NCI-H2227 (cell line): Measurements from ENCODE around the gene CACNA1B.

Source experiments
- DNase-seq: peaks from one replicate; lab custom pipeline; 2025; ENCODE audit not compliant: unreplicated experiment; lab: John Stamatoyannopoulos, UW

The CACNA1B gene

GRCh38 chr9:138049779-138050471 lies 172.3 kb downstream of the CACNA1B start:
- no peak for DNase-seq

- DNase-seq = no peak
These were observed 173.1 kb downstream of the CACNA1B start for GRCh38 chr9:138050472-138051330.

GRCh38 chr9:138051586-138052321 lies 174.2 kb downstream of the CACNA1B start:
- DNase-seq = no peak

GRCh38 chr9:138052322-138052615 lies 174.7 kb downstream of the CACNA1B start:
- no peak for DNase-seq

- no peak for DNase-seq
These were observed 175.2 kb downstream of the CACNA1B start for GRCh38 chr9:138052635-138053320.

GRCh38 chr9:138053321-138053868 lies 175.8 kb downstream of the CACNA1B start:
- DNase-seq = no peak

- no peak for DNase-seq
These were observed 176.6 kb downstream of the CACNA1B start for GRCh38 chr9:138053996-138054752.

GRCh38 chr9:138057726-138058125 lies 180.1 kb downstream of the CACNA1B start:
- DNase-seq = no peak

- no peak for DNase-seq
These were observed 180.6 kb downstream of the CACNA1B start for GRCh38 chr9:138058181-138058580.

GRCh38 chr9:138059196-138059595 lies 181.6 kb downstream of the CACNA1B start:
- DNase-seq = no peak

- no peak for DNase-seq
These were observed 182.8 kb downstream of the CACNA1B start for GRCh38 chr9:138060365-138060764.

- no peak for DNase-seq
These were observed 183.3 kb downstream of the CACNA1B start for GRCh38 chr9:138060881-138061280.

- no peak for DNase-seq
These were observed 184.0 kb downstream of the CACNA1B start for GRCh38 chr9:138061631-138062030.

GRCh38 chr9:138062196-138062595 lies 184.6 kb downstream of the CACNA1B start:
- no peak for DNase-seq

GRCh38 chr9:138063033-138063432 lies 185.5 kb downstream of the CACNA1B start:
- no peak for DNase-seq

- DNase-seq = no peak
These were observed 186.2 kb downstream of the CACNA1B start for GRCh38 chr9:138063785-138064184.

- no peak for DNase-seq
These were observed 187.0 kb downstream of the CACNA1B start for GRCh38 chr9:138064547-138064946.

GRCh38 chr9:138065287-138065686 lies 187.7 kb downstream of the CACNA1B start:
- DNase-seq = no peak

- no peak for DNase-seq
These were observed 188.5 kb downstream of the CACNA1B start for GRCh38 chr9:138066049-138066448.
